HG03442 (cell line): ENCODE results near the gene MECP2.

ENCODE experiments used
- ATAC-seq: cut with Tn5 transposase; IDR thresholded peaks from one replicate; pipeline ENCODE4 v1.9.1; 2021; ENCODE audit warnings: mild to moderate bottlenecking, moderate library complexity; ENCODE audit not compliant: unreplicated experiment

MECP2 gene

DNA sequence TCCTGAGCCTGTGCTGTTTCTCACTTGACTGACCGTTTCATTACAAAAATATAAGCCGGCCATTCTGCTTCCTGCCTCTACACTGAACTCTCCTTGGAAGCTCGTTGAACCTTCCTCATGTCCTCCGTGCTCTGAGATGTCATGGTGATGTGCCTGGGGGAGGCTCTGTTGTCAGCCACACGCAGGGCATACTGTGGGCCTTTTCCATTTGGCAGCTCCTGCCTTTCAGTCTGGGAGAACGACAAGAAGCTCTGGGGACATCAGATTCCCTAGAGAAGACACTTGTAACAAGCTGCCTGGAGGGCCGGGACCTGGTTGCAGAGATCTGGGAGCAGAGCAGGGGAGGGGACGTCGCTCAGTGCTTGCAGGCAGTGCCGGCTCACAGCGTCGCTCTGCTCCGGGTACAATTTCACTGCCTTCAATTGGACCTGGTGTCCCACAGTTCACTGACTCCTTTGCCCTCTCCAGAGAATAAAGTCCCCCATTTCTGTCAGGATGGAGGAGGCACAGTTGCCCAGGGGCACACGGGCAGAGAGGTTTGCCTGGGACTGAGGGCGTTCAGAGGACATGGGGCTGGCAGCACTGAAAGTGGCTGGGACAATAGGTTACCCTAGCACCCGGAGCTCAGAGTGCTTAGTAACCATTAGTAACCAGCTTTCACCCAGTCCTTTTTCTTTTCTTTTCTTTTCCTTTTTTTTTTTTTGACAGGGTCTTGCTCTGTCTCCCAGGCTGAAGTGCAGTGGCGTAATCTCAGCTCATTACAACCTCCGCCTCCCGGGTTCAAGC, 19.1 kb upstream of the MECP2 start:
- ATAC-seq: no peak

GRCh38 chrX:154115750-154116149, 18.2 kb upstream of the MECP2 start:
- ATAC-seq: no peak

DNA sequence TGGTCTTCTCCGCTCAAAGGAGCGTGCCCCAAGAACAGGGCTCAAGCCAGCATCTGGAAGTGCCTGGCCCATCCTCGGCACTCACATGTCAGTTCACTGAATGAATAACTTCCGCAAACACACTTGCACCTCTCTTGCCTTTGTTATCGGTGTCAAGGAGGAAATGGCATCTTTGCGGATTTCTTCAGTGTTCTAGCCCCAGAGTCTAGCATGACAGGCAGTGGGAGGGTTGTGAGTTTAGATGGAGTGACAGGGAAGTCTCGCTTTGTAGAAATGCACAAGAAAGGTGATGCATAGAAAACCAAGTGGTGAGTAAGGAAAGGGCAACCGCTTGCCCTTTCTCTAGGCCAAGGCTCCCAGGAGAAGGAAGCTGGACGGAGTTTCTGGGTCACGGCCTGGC, 17.6 kb upstream of the MECP2 start:
- ATAC-seq: no peak

DNA sequence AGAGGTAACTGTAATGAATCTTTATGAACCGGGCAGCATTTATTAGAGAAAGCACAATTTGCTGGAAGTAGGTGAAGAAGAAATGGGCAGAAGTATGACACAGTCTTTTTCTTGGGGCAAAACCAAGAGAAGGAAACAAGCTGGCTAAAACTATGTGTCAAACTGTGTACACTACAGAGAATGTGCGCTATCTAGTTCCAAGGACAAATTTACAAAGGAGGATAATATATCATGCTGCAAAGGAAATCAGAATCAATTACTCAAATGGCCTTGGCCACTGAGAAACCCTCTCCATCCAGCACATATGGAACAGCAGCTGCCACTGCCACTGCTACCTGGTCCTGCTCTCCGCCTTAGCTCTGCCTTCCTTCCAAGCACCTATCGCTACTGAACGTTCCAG, 17.1 kb upstream of the MECP2 start:
- no peak for ATAC-seq

GRCh38 chrX:154113729-154114128, 16.2 kb upstream of the MECP2 start:
- ATAC-seq: no peak

DNA sequence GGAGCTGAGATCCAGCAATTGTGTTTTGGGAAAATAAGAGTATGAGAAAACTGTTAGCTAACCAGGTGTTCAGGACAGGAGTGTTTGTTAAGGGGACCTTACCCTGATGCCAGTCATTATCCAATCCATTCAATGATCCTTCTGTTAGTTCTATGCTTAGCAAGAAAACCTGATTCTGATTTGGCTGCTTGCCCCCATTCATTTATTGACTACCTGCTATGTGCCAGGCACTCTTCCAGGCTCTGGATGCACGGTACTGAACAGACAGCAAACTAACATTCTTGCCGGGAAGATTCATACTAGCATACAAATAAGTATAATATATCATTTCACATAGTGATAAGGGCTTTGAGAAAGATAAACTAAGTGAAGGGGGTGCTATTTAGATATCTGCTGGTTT, 1.0 kb upstream of the MECP2 start:
- ATAC-seq: no peak

GRCh38 chrX:154097003-154097588, 421 bp downstream of the MECP2 start:
- peak; percentile 38 for ATAC-seq

GRCh38 chrX:154096140-154097002, 1.1 kb downstream of the MECP2 start:
- ATAC-seq: no peak

DNA sequence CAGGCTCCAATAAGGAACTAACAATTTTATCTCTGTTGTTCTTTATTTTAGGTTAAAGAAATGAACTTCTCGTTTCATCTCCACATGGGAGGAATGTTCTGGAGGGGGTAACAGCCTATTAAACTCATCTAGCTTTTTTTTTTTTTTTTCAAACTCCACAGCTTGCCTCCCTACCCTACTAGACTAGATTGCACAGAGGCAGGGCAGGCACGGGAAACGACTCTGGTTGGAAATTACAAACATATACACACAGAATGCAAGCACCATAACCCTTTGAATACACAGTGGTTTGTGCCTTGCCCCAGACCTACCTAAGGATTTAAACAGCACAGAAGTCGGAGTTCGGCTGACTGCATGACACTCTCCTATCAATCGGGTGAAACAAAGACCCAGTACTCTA, 2.7 kb downstream of the MECP2 start:
- ATAC-seq: no peak

DNA sequence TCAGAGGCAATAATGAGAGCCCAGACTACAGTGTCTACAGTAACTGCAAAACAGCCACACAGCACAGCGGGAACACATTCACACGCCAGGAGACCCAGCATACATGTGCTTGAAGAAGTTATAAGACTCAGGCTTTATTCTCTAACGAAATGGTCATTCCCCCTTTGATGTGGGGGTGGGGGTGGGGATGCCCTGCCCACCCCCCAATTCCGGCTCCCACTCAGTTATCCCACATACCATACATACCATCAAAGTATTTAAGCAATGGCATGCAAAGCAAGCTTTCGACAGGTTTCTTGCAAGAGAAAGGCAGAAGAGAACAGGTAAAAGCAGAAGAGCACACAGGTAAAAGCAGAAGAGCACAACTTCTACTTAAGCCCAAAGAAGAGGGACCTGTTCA, 3.6 kb downstream of the MECP2 start:
- ATAC-seq: no peak

GRCh38 chrX:154092371-154092770, 5.1 kb downstream of the MECP2 start:
- no peak for ATAC-seq

GRCh38 chrX:154091678-154092077, 5.8 kb downstream of the MECP2 start:
- no peak for ATAC-seq

GRCh38 chrX:154090731-154091130, 6.8 kb downstream of the MECP2 start:
- no peak for ATAC-seq

- ATAC-seq: no peak
These were observed 12.8 kb downstream of the MECP2 start for GRCh38 chrX:154084449-154085300.

DNA sequence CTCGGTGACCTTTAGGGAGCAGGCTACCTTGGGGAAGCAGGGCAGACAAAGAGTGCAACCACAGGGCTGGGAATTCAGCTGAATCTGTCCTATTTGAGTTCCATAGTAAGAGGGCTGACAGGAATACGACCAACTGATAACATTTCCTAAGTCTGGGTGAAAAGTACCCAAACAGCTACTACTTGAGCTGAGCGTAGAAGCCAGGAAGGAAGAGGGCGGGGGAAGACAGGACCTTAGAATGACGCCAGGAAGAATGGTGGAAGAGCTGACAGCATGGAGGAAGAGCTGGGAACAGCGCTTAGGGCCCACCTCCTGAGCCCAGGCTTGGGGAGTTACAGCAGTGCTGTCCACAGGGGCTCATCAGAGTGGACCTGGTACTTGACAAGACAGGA, 14.4 kb downstream of the MECP2 start:
- no peak for ATAC-seq

- no peak for ATAC-seq
These were observed 15.0 kb downstream of the MECP2 start for GRCh38 chrX:154082396-154083125.

DNA sequence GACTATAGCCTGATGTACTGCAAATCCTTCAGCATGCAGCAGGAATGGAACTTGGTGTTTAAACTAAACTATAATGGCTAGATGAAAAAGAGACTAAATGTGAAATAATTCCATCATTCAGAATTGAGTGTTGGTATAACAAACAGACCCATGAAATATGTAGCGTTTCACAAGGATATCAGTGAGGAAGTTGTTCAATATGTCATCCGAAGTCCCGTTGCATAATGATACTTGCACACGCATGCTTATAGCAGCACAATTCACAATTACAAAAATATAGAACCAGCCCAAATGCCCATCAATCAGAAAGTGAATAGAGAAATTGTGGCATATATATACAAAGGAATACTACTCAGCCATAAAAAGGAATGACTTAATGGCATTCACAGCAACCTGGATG, 20.4 kb downstream of the MECP2 start:
- no peak for ATAC-seq

DNA sequence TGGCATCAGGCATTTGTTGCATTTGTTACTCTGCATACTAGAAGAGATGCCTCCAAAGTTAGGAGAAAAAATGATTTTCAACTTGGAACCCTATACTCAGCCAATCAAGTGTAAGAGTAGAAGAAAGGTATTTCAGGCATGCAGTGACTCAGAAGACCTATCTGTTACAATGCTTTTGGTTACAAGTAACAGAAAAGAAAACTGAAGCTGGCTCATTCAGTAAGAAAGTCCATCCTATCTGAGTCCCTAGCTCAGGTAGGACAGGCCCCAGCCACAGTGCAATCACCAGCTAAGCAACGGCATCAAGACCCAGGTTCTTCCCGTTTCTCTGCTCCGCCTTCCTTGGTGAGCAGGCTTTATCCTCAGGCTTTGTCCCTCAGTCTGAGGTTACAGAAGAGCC, 23.3 kb downstream of the MECP2 start:
- no peak for ATAC-seq

DNA sequence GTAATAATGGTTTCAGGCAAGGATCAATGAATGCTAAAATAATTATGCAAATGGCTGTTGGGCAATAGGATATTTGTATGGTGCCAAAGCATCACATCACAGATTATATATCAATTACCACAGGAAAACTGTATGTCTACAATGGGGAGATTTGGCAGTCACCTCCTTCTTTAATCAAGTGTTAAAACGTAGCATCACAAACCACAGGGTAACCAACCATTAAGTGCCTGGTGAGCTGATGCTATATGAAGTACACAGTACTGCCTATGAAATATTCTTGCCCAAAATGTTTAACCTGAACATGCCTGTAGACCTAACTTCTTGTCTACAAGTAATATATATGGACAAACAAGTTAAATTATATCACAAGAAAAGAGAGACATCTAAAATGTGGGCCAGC, 25.3 kb downstream of the MECP2 start:
- no peak for ATAC-seq

DNA sequence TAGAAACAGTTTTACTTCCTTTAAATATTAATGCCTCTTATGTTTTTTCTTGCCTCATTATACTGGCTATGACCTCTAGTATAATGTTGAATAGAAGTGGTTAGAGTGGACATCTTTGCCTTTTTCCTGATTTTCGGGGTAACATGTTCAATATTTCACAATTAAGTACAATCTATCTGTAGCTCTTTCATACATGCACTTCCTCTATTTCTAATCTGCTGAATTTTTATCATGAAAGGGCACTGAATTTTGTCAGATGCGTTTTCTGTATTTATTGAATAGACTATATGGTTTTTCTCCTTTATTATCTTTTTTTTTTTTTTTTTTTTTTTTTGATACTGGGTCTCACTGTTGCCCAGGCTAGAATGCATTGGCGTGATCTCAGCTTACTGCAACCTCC, 29.0 kb downstream of the MECP2 start:
- no peak for ATAC-seq
